ENCODE data around the gene ADCK1.

Gene ADCK1

GRCh38 chr14:77897374-77897773, 97.5 kb downstream of the ADCK1 start:
- no peak overlapping the region for H3K4me3 ChIP-seq (ENCODE audit: low read depth, low read length)
- no peak for DNase-seq (ENCODE audit: low read depth)
- no peak for TF ChIP-seq CTCF (IDR thresholded peaks at IDR 0.05; ENCODE audit: low read depth, low read length, missing control alignments)
- in situ Hi-C loops (cut with HindIII; ENCODE audit: low sequenced_read_pairs): no loop called here

- in situ Hi-C loops (cut with HindIII; ENCODE audit: low sequenced_read_pairs): no loop called here
- H3K4me3 ChIP-seq (ENCODE audit: low read depth, low read length): no peak overlapping the region
- no peak for DNase-seq (ENCODE audit: low read depth)
- no peak for TF ChIP-seq CTCF (IDR thresholded peaks at IDR 0.05; ENCODE audit: low read depth, low read length, missing control alignments)
Observed at GRCh38 chr14:77902811-77903210, 102.9 kb downstream of the ADCK1 start.

- in situ Hi-C loops (cut with HindIII; ENCODE audit: low sequenced_read_pairs): no loop called here
- no peak for DNase-seq (ENCODE audit: low read depth)
- no peak for TF ChIP-seq CTCF (IDR thresholded peaks at IDR 0.05; ENCODE audit: low read depth, low read length, missing control alignments)
- H3K4me3 ChIP-seq (ENCODE audit: low read depth, low read length): no peak overlapping the region
Observed at GRCh38 chr14:77903221-77903620, 103.3 kb downstream of the ADCK1 start.

GRCh38 chr14:77903937-77904617, 104.2 kb downstream of the ADCK1 start:
- in situ Hi-C loops (cut with HindIII; ENCODE audit: low sequenced_read_pairs): no loop called here

GRCh38 chr14:77906446-77906845, 106.5 kb downstream of the ADCK1 start:
- TF ChIP-seq CTCF (IDR thresholded peaks at IDR 0.05; ENCODE audit: low read depth, low read length, missing control alignments): no peak
- DNase-seq (ENCODE audit: low read depth): no peak
- in situ Hi-C loops (cut with HindIII; ENCODE audit: low sequenced_read_pairs): no loop called here
- H3K4me3 ChIP-seq (ENCODE audit: low read depth, low read length): no peak overlapping the region

More at GRCh38 chr14:77903937-77904617, 104.2 kb downstream of the ADCK1 start:
- no peak for DNase-seq (ENCODE audit: low read depth)
- H3K4me3 ChIP-seq (ENCODE audit: low read depth, low read length): no peak overlapping the region
- no peak for TF ChIP-seq CTCF (IDR thresholded peaks at IDR 0.05; ENCODE audit: low read depth, low read length, missing control alignments)

- in situ Hi-C loops (cut with HindIII; ENCODE audit: low sequenced_read_pairs): no loop called here
- no peak for TF ChIP-seq CTCF (IDR thresholded peaks at IDR 0.05; ENCODE audit: low read depth, low read length, missing control alignments)
- no peak for DNase-seq (ENCODE audit: low read depth)
- no peak overlapping the region for H3K4me3 ChIP-seq (ENCODE audit: low read depth, low read length)
Observed at GRCh38 chr14:77908847-77909246, 108.9 kb downstream of the ADCK1 start.
